ENCODE data around the gene EPN1.

The EPN1 gene

DNA sequence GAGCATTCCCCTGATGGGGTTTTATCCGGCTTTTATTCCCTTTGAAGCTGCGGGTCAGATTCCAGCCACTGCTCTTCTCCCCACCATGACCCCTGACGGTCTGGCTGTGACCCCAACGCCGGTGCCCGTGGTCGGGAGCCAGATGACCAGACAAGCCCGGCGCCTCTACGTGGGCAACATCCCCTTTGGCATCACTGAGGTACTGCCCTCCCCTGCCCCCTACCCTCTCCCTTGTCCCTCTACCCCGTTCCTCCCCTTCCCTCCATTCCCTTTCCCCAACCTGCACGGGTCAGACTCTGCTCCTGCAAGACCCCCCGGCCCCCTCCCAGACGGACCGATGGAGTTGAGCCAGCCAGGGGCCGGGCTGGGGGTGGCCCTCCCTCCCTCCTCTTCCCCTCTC is 14.0 kb upstream of the EPN1 start:
- DNase-seq (ENCODE audit: low read depth), result no peak

DNA sequence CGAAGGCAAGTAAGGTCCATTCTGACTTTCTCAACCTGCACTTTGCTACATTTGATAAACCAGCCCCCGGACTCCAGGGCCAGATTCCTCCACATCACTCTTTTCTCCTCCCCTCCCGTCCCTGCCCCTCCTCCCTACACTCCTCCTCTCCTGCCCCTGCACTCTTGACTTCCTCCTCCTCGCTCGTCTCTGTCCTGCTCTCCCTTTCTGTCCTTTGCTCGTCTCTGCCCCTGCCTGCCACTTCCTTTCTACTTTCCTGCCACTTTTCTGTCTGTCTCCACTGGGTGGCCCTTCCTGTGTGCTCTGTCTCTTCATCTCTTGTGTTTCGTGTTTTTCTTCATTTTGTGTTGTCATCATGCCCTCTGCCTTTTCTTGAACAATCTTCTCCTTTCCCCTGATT is 13.2 kb upstream of the EPN1 start:
- no peak for DNase-seq (ENCODE audit: low read depth)

DNA sequence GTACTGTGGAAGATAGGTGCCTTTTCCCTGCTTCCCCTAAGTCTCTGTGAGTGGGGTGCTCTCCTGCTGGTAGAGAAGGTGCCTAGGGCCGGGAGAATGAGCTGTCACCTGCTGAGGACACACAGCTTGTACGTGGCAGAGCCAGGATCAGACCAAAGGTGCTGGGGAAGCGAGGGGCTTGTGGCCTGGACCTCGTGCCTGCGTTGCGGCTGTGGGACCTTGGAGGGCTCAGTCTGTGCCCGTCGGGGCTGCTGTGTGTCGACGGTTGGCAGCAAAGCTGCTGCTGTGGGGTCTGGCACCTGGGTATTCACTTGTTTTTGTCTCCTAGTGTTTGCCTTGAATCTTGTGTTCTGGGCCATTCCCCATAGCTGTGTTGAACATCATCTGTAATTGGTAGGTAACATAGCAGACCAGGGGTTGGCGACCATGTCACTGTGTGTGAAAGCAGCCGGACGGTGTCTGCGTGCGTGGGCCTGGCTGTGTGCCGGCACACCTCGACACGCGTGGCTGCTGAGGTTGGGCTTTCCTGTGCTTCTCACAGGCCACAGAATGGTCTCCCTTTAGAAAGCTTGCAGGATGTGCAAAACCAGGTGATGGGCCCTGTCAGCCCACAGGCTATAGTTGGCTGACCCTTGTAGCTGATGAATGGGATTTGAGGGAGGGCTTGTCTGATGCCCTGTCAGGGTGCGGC is 11.0 kb upstream of the EPN1 start:
- no peak for DNase-seq (ENCODE audit: low read depth)

DNA sequence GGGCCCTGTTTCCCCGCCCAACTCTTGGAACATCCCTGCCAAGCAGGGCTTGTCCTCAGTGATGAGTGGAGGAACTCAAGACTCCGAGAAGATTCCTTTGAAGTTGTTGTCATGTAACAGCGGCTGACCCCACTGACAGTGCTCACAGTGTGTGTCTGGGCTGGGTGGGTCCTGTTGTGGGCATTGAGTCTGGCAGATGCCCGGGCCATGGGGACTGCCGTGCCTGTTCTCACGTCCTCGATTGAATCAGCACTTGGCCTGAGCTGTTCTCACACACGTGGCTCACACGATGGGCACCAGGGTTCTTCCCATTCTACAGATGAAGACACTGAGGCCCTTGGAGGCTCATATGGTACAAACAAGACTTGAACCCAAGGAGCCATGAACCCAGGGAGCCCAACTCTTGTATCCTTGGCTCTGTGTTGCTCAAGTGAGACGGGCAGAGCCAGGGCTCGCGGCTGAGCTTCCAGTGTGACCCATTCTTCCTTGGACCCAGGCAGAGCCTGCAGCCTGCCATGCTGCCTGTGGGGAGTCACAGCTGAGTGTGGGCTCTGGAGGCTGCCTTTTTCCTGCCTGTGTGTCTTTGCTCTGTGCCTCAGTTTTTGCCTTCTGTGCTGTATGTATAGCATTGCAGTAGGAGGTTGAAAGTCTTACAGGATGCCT is 8.6 kb upstream of the EPN1 start:
- DNase-seq (ENCODE audit: low read depth), result no peak

- DNase-seq (ENCODE audit: low read depth), result no peak
These were observed 8.0 kb upstream of the EPN1 start for GRCh38 chr19:55667006-55667381.

GRCh38 chr19:55667511-55667910 is 7.5 kb upstream of the EPN1 start:
- no peak for DNase-seq (ENCODE audit: low read depth)

- no peak for DNase-seq (ENCODE audit: low read depth)
These were observed 7.1 kb upstream of the EPN1 start for GRCh38 chr19:55667958-55668357.

DNA sequence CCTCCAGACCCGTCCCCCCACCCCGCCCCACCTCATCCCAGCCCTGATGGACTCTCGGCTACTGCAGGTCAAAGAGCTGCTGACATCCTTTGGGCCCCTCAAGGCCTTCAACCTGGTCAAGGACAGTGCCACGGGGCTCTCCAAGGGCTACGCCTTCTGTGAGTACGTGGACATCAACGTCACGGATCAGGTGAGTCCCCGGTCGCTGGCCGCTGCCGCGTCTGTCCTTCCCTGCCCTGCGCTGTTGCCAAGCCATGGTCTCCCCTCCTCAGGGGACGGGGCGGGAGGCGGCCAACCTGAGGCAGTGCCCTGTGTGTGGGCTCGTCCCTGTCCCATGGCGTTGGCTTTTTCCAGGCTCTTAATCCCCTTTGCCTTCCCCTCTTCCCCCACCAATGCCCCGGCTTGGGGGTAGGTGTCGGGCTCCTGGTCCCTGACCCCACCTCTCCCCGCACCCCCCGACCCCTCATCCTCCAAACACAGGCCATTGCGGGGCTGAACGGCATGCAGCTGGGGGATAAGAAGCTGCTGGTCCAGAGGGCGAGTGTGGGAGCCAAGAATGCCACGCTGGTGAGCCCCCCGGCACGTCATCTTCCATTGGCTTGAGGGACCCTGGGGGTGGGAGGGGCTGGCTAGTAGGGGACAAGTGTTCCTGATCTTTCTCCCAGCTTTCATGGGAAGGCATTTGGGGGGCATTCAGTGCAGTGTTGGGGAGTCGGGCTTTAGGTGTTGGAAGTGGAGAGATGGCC is 6.2 kb upstream of the EPN1 start:
- DNase-seq (ENCODE audit: low read depth), result no peak

GRCh38 chr19:55669418-55670279 is 5.4 kb upstream of the EPN1 start:
- DNase-seq (ENCODE audit: low read depth), result no peak

DNA sequence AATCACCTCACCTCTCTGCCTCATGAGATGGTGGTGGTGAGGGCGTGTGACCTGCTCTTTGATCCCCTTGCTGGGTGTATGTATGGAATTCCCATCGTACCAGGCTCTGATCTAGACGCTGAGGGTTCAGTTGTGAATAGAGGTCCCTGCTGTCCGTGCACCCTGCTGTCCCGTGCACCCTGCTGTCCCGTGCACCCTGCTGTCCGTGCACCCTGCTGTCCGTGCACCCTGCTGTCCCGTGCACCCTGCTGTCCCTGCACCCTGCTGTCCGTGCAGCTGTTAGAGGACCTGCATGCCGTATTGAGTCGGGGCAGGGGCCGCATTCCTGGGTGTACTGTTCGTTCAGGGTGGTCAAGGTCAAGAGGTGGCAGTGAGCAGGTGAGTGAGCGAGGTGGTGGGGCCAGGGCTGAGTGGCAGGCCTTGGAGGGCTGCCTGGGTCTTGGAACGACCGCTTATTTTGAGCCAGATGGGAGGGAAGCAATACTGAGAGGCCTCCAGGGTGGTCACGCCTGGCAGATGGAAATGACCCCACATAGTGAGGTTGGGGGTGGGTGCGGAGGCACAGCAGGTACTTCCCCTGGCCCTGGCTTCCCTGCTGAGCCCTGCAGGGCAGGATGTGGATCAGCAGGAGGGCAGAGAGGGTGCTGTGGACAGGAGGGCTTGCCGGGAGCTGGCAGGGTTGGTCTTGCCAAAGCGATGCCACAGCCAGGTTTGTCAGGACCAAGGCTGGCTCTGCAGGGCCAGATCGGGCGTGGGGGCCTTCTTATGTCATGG is 4.6 kb upstream of the EPN1 start:
- DNase-seq (ENCODE audit: low read depth), result no peak

- no peak for DNase-seq (ENCODE audit: low read depth)
These were observed 4.0 kb upstream of the EPN1 start for GRCh38 chr19:55671054-55671378.

DNA sequence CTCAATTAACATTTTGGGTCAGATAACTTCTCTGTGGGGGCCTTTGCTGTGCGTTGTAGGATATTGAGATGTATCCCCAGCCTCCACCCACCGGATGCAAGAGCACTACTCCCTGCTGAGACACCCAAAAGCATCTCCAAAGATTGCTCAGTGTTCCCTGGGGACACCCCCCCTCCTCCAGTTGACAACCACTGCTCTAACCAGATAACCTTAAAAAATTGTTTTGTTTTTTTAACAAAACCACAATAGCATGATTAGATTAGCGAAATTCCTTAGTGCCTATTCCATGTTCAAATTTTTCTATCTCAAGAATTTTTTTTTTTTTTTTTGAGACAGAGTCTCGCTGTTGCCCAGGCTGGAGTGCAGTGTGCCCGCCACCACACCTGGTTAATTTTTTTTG is 2.6 kb upstream of the EPN1 start:
- DNase-seq (ENCODE audit: low read depth), result no peak

DNA sequence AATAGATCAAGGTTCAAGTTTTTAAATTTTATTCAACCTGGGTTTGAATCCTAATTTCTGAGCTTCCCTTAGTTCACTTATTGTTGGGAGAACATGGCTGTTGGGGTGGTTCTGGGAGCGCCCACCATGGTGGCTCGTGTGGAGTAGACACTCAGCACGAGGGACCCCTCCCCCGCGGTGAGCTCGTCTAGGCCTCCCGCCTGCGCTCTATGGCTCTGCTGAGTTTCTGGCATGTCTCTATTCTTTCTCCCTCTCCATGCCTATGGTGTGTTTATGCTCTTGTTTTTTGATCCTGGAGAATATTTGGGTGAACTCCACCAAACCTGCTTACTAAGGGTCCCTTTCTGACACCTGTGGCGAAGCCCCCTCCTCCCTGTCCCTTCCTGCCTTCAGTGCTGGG is 1.6 kb upstream of the EPN1 start:
- DNase-seq (ENCODE audit: low read depth), result no peak

DNA sequence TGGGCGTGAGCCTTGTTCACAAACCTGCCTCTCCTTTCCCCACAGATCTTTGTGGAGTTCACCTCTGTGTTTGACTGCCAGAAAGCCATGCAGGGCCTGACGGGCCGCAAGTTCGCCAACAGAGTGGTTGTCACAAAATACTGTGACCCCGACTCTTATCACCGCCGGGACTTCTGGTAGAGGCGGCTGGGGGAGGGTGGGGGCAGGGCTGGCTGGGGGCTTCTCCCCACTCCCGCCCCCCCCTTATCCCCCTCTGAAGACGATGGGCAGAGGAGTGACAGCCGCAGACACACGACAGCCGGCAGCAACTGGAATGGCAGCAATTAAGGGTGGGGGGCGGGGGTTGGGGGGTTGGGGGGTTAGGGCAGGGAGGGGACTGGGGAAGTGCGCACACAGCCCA is 1.1 kb upstream of the EPN1 start:
- DNase-seq (ENCODE audit: low read depth), result no peak

GRCh38 chr19:55674459-55674840 is 576 bp upstream of the EPN1 start:
- no peak for DNase-seq (ENCODE audit: low read depth)

DNA sequence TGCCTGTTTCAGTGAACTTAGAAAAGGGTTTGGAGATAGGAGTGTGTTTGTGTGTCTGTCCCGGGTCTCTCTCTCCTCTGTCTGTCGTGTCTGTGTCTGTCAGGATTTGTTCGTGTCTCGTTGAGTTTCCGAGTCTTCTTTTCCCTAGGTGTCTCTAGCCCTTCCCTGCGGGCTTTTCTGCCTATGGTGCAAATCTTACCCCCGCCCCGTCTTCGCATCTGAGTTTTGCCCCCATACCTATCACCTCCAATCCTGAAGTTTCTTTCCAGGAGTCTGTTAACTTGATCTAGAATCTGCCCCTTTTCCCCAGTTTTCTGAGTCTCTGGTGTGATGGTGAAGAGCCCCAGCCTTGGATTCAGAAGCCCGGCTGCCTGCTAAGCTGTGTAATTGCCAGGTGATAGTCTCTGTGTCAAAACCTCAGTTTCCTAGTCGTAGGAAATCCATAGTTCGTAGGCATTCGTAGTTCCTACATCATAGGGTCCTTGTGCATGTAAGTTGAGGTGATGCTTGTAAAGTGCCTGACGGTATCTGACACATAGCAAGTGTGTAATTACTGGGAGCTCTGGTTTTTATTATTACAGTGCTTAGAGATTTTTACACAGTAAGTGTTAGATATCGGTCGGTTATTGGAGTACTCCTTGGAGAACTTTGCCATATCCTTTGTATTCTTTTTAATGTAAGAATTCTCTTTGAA is 782 bp downstream of the EPN1 start:
- no peak for DNase-seq (ENCODE audit: low read depth)

- DNase-seq (ENCODE audit: low read depth), result no peak
These were observed 1.4 kb downstream of the EPN1 start for GRCh38 chr19:55676383-55676782.

DNA sequence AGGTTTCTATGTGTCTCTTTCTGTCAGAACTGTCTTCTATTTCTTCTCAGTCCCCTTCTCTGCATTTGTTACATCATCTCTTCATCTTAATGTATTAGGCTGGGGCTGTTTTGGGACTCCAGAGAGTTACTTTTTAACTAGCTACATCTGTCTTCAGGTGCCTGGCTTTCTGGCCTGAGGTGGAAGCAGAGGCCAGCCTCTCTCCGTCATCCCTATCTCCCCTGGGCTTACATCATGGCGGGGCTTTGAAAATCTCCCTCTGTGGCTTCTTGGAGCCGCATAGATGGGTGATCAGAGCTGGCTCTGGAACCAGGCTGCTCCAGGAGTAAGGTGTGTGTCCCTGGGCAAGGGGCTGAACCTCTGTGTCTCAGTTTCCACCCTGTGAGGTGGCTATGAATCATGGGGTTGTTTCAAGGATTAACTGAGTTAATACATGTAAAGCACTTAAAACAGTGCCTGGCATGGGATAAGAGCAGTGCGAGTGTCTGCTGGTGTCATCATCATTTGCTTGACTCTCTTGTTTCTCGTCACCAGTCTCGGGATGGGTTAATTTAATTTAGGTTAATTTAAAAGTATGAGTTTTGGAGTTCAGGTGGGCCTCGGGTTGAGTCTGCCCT is 2.0 kb downstream of the EPN1 start:
- DNase-seq (ENCODE audit: low read depth), result no peak

DNA sequence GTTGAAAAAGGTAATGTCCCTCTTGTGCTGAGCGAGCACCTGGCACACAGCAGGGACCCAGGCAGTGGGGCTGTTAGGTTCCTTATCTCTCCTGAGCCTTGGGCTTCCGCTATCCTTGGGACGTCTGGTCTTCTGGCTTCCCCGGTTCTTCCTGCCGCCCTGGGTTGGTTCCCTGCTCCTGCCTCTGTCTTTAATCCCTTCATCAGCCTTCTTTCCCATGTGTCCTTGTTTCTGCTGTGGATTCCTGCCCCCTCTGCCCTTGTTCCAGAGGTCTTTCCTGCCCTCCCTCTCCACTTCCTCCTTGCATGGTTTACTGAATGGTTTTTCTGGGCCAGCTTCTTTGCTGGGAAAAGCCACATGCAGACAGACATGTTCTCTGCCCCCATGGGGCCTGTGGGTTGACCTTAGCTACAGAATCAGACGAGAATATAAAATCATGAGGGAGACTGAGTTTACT is 2.6 kb downstream of the EPN1 start:
- DNase-seq (ENCODE audit: low read depth), result no peak

DNA sequence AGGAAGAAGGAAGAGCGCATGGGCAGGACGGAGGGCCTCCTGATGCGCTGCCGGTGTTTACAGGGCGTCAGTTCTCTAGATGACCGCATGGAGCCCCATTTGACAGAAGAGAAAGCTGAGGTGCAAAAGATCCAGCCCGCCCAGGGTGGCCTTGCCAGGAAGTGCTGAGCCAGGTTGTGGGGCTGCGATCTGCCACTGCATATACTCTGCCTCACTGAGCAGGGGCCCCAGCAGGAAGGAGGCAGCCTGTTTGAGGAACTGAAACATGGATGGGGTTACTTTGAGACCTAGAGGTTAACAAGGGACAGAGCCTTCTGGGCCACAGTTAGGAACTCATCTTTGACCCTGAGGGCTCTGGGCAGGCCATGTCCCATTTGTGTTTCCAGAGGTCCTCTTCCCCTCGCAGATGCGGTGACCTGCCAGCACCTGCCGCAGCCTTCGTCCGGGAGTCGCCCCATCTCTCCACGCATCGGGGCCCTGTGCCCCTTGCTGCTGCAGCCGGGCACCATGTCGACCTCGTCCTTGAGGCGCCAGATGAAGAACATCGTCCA is 3.2 kb downstream of the EPN1 start:
- no peak for DNase-seq (ENCODE audit: low read depth)
